Activated T-helper 1 cell treated with anti-CD3 and anti-CD28 coated beads, Interleukin-12 subunit alpha, Interleukin-12 subunit beta, Interleukin-2, Interleukin-4 antibody, amounts not matched to agents 30 ng/mL and 10 ng/mL and 1 ng/mL, durations not matched to agents 14 hours and 24 hours and 36 hours (primary cell): ENCODE measurements around the gene SCFD2. TPM values are rescaled to one million over a fixed set of nuclear protein-coding genes. Genes with fewer than 3 reads are reported as not detected.
A peak's percentile ranks its signal among the peaks of the same experiment; 100 is the strongest.

Experiments
- DNase-seq: peaks from one replicate; pipeline ENCODE4 v3.0.0; 2021; ENCODE audit warnings: low spot score
- H3K27ac Mint-ChIP-seq: one replicate; pipeline ENCODE4 v1.8.0; 2021; ENCODE audit warnings: mild to moderate bottlenecking, mixed read lengths
- H3K27me3 Mint-ChIP-seq: one replicate; pipeline ENCODE4 v1.8.0; 2022; ENCODE audit warnings: mild to moderate bottlenecking, moderate library complexity, mixed read lengths; ENCODE audit not compliant: insufficient read depth
- H3K36me3 Mint-ChIP-seq: one replicate; pipeline ENCODE4 v1.8.0; 2021; ENCODE audit warnings: low read depth, mixed read lengths
- H3K4me1 Mint-ChIP-seq: one replicate; pipeline ENCODE4 v1.8.0; 2021; ENCODE audit warnings: low read depth, mixed read lengths
- H3K4me3 Mint-ChIP-seq: one replicate; pipeline ENCODE4 v1.8.0; 2021; ENCODE audit warnings: mild to moderate bottlenecking, moderate library complexity, mixed read lengths
- H3K9me3 Mint-ChIP-seq: one replicate; pipeline ENCODE4 v1.8.0; 2021; ENCODE audit warnings: mixed read lengths
- intact Hi-C: fragments of 100-400 bp; cut with micrococcal nuclease; formaldehyde crosslinking; loops from one replicate; pipeline ENCODE4 v1.15.1; 2024
- total RNA-seq: library from RNA; stranded (reverse); gene quantifications from 2 replicates; pipeline ENCODE4 v1.2.3, GENCODE V29; 2022

SCFD2 gene
- total RNA-seq, 1 donor from 2014 or later, result 40.5 TPM

DNA sequence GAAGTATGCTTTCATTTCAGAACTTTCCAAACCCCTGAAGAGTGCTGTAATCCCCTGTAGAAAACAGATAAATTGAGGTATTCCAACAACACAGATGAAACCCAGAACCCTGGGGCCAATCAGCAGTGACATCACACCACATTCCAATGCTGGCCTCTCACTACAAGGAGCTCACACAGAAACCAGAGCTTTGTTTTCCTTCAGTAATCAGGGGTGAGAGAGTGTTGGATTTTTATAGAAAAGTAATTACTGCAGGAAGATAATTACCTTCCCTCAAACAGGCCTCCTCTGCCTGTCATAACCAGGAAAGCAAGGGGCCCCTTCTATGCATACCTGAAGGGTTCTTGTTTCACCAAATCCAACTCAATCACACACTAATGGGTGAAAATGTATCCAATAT, 246.2 kb downstream of the SCFD2 start:
- Mint-ChIP-seq H3K4me1 (peaks cover 15% of the 10 kb centered on the region), H3K9me3 (peaks cover 5% of the 10 kb centered on the region), H3K27ac (no peak overlapping the region), H3K4me3 (no peak overlapping the region), H3K36me3 (peaks cover 4% of the 10 kb centered on the region), H3K27me3 (no peaks in the 10 kb centered on the region)
- DNase-seq, result no peak
- intact Hi-C loops, result no loop called here

DNA sequence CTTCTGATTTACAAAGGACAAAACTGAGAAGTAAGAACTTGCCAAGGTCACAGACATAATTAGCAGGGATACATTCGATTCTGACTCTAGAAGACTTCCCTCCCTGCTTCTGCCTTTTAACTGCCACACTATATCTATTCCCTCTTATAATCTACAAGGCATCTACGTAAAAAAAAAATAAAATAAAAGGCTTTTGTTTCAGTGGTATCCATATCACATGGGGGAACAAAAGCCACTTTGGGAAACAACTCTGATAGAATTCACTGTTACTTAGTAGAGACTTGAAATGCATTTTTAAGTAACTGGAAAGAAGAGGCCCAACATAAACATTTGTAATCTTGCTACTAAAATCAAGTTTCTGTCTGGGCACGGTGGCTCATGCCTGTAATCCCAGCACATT, 247.2 kb downstream of the SCFD2 start:
- H3K9me3 Mint-ChIP-seq, result peaks cover 5% of the 10 kb centered on the region
- H3K27ac Mint-ChIP-seq, result peak overlapping the region; percentile 48
- no peaks in the 10 kb centered on the region for H3K27me3 Mint-ChIP-seq
- DNase-seq, result no peak
- H3K4me3 Mint-ChIP-seq, result no peak overlapping the region
- intact Hi-C loops, result no loop called here
- H3K4me1 Mint-ChIP-seq, result peaks cover 15% of the 10 kb centered on the region
- H3K36me3 Mint-ChIP-seq, result peaks cover 4% of the 10 kb centered on the region

DNA sequence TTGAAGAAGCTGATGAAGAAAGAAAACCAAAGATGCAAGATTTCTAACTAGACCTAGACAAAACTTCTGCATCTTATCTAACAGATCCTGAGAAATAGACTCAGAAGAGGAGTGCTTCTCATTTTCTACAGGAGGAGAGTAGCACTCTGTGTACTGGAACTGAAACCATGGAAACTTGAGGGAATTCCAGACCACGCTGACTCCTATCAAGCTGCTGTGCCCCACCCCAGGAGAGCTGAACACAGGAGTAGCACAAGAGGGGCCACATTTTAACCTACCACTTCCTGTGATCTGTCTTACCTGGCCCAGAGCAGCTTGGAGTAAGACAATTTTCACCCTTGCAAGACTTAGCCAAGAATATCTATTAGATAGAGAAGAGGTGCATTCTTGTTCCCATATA, 248.9 kb downstream of the SCFD2 start:
- H3K9me3 Mint-ChIP-seq, result peaks cover 6% of the 10 kb centered on the region
- H3K4me3 Mint-ChIP-seq, result no peak overlapping the region
- no peak overlapping the region for H3K27ac Mint-ChIP-seq
- intact Hi-C loops, result no loop called here
- H3K27me3 Mint-ChIP-seq, result no peaks in the 10 kb centered on the region
- DNase-seq, result no peak
- H3K4me1 Mint-ChIP-seq, result peaks cover 27% of the 10 kb centered on the region
- peaks cover 8% of the 10 kb centered on the region for H3K36me3 Mint-ChIP-seq

DNA sequence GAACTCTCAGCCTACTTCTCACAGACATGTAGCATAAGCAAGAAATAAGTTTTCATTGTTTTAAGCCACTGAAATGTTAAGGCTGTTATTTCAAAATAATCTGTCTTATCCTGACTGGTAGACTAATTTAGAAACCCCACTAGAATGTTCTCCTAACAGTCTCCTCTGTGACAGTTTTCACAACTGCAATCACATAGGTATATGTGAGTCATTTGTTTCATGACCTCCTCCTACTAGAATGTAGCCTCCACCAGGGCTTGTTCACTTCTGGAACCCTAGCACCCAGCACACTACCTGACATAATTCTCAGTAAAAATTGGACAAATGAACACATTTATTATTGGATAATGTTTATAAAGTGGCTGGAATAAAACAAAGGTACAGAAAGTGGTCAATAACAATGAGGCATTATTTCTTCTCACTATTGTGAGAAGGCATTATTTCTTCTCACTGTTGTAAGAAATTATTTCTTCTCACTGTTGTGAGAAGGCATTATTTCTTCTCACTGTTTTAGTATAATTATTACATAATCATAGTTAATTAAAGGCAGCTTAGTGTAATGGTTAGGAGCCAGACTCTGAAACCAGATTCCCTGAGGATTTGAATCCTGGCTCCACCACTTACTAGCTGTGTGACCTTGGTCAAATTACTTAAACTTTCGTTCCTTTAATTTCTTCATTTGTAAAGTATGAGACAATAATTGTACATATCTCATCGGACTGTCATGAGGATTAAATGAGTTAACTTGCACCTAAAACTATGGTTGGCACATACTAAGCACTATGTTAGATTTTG, 252.2 kb downstream of the SCFD2 start:
- no peaks in the 10 kb centered on the region for H3K27me3 Mint-ChIP-seq
- H3K4me3 Mint-ChIP-seq, result no peak overlapping the region
- peaks cover 11% of the 10 kb centered on the region for H3K36me3 Mint-ChIP-seq
- peaks cover 27% of the 10 kb centered on the region for H3K4me1 Mint-ChIP-seq
- H3K27ac Mint-ChIP-seq, result peak overlapping the region; percentile 86
- intact Hi-C loops, result loop anchor here (1.0 kb wide), 4 partner anchors 12 to 28 kb away; no protein-coding TSS in a partner anchor
- no peak for DNase-seq
- H3K9me3 Mint-ChIP-seq, result peaks cover 29% of the 10 kb centered on the region

DNA sequence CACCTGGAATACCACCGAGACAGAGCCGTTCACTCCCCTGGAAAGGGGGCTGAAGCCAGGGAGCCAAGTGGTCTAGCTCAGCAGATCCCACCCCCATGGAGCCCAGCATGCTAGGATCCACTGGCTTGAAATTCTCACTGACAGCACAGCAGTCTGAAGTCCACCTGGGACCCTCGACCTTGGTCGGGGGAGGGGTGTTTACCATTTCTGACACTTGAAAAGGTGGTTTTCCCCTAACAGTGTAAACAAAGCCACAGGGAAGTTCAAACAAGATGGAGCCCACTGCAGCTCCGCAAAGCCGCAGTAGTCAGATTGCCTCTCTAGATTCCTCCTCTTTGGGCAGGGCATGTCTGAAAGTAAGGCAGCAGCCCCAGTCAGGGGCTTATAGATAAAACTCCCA, 260.5 kb downstream of the SCFD2 start:
- peaks cover 10% of the 10 kb centered on the region for H3K36me3 Mint-ChIP-seq
- intact Hi-C loops, result no loop called here
- no peak for DNase-seq
- peaks cover 32% of the 10 kb centered on the region for H3K9me3 Mint-ChIP-seq
- H3K27me3 Mint-ChIP-seq, result no peaks in the 10 kb centered on the region
- no peak overlapping the region for H3K4me3 Mint-ChIP-seq
- H3K27ac Mint-ChIP-seq, result no peak overlapping the region
- H3K4me1 Mint-ChIP-seq, result peaks cover 14% of the 10 kb centered on the region

DNA sequence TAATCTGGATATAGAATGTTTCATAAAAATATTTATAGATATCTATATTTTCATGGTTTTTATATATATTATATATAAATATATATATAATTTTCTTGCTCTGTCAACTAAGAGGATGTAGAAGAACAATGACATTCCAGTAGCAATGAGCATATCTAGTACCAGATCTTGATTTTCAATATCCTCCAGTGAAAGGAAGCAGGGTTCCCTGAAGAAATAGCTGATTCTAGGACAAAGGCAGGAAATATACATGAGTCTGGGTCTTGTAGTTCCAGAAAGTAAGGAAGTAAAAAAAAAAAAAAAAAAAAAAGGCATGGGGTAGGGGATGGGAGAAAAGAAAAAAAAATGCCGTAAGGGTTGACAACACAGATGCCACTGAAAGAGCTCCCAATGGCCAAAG, 262.4 kb downstream of the SCFD2 start:
- Mint-ChIP-seq H3K36me3 (peaks cover 12% of the 10 kb centered on the region), H3K4me3 (no peak overlapping the region), H3K27me3 (no peaks in the 10 kb centered on the region), H3K4me1 (peaks cover 14% of the 10 kb centered on the region), H3K27ac (no peak overlapping the region), H3K9me3 (peaks cover 29% of the 10 kb centered on the region)
- DNase-seq, result no peak
- intact Hi-C loops, result no loop called here

DNA sequence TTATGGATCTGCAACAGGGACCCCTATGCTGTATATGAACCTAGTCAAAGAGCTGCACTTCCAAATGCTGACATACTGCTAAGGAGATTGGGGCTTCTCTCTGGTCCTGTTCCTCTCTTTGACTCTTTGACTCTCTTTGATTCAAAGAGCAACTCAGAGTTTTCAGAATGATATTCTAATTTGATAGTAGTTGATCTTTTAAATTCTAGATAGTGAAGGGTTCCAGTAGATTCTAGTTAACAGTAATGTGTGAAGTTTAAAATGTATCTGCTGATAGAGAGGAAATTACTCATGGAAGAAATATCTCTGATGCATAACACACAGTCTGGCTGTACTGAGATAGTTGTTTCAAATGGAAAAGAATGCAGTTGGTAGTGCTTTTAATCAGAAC, 264.7 kb downstream of the SCFD2 start:
- intact Hi-C loops, result loop anchor here (1.0 kb wide), 5 partner anchors 12 to 68 kb away; no protein-coding TSS in a partner anchor
- peaks cover 19% of the 10 kb centered on the region for H3K9me3 Mint-ChIP-seq
- peaks cover 10% of the 10 kb centered on the region for H3K36me3 Mint-ChIP-seq
- H3K27me3 Mint-ChIP-seq, result no peaks in the 10 kb centered on the region
- DNase-seq, result no peak
- no peak overlapping the region for H3K4me3 Mint-ChIP-seq
- peak overlapping the region; percentile 83 for H3K27ac Mint-ChIP-seq
- H3K4me1 Mint-ChIP-seq, result peaks cover 14% of the 10 kb centered on the region

DNA sequence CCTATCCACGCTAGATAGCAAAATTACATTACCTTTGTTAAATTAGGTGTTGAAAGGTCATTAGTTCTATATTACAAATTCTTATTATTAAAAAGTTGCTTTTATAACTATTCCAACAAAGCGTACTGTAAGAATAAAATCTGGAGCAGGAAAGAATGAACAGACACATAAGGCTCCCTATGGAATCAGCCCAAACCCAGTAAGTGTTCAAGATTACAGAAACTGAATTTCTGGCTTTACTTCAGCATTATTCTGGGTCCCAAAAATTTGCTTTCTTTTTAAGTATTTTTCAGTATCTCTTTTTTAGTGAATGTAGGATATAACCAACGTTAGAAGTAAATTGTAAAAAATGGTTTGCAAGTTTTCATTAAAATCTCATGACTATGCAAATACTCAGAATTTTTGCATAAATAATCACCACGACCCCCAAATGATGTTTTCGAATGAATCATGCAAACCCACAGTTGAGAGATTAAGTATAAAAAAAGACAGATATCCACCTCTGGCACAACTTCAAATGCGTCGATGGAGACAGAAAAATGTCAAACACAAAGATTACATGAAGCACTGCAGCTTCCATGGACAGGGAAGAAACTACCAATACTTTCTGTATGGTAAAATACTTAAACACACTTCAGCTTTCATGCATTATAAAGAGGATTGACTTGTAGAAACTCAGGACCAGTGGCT, 265.2 kb downstream of the SCFD2 start:
- Mint-ChIP-seq H3K27ac (peak overlapping the region; percentile 83), H3K9me3 (peaks cover 19% of the 10 kb centered on the region), H3K4me1 (peaks cover 14% of the 10 kb centered on the region), H3K4me3 (no peak overlapping the region), H3K36me3 (peaks cover 10% of the 10 kb centered on the region), H3K27me3 (no peaks in the 10 kb centered on the region)
- intact Hi-C loops, result loop anchor here (1.0 kb wide), 5 partner anchors 13 to 67 kb away; no protein-coding TSS in a partner anchor
- DNase-seq, result no peak

DNA sequence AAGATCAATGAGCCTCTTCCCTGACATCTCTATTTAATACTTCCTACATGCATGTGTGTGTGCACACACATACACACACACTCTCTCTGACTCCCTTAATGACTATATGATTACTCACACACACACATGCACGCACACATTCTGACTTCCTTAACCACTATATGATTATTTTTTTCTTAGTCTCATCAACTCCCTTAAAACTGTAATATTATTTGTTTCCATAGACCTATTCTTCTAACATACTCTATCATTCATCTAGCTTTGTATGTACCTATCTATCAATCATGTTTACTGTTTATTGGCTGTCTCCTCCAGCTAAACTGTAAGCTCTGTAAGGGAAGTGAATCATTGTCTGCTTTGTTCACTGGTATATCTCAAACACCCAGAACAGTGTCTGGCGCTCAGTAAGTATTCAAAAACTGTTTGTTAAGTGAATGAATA, 267.2 kb downstream of the SCFD2 start:
- Mint-ChIP-seq H3K4me3 (no peak overlapping the region), H3K36me3 (peaks cover 10% of the 10 kb centered on the region), H3K9me3 (peaks cover 19% of the 10 kb centered on the region), H3K27me3 (no peaks in the 10 kb centered on the region), H3K27ac (no peak overlapping the region), H3K4me1 (peaks cover 14% of the 10 kb centered on the region)
- no peak for DNase-seq
- intact Hi-C loops, result no loop called here

DNA sequence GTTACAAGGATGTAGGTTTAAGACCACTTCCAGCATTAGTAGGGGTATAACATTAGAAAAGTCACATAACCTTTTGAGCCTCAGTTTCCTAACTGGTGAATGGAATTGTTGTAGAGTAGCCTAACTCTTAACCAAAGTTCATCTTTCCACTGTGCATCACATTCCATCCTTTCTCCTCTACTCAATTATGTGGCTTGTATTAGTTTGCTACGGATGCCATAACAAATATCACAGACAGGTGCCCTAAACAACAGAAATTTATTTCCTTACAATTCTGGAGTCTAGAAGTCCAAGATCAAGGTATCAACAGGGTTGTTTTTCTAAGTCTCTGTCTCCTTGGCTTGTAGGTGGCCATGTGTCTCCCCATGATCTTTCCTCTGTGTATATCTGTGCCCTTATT, 271.8 kb downstream of the SCFD2 start:
- Mint-ChIP-seq H3K27ac (no peak overlapping the region), H3K27me3 (no peaks in the 10 kb centered on the region), H3K4me3 (no peak overlapping the region), H3K4me1 (no peaks in the 10 kb centered on the region), H3K36me3 (peaks cover 3% of the 10 kb centered on the region), H3K9me3 (peaks cover 7% of the 10 kb centered on the region)
- DNase-seq, result no peak
- intact Hi-C loops, result no loop called here

DNA sequence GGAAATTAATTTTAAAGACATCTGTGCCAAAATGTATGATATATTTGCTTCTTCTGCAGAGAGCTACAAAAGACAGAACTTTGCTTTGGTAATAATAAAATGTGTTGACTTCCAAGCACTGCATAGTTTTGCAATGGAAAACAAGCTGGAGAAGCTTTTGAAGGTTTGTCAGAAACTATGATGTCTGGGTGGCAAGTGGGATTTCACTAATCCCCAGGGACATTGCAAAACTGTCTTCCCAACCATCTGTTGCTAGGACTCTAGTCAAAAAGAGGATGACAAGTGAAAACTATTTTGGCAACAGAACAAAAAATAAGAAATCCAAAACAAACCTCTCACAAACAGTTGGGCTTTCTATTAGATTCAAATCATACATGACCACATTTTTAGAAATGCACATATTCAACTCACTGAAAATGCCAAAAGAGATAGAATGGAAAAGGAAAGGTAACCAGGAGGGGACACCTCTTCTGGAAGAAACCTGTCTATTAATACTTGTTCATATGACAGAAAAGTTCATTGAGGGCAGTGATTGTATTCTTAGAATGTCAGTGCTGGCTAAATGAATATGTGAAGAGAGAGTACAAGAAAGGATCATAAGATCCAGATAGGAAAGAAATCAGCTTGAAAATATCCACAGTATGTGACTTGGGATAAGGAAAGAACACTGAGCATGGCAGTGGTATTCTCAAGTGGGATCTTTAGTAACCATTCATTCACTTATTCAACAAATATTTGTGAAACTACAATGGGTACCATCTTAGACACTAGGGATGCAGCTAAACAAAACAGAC, 275.7 kb downstream of the SCFD2 start:
- Mint-ChIP-seq H3K27me3 (no peaks in the 10 kb centered on the region), H3K27ac (no peak overlapping the region), H3K4me3 (no peak overlapping the region), H3K36me3 (no peaks in the 10 kb centered on the region), H3K9me3 (peaks cover 17% of the 10 kb centered on the region), H3K4me1 (no peaks in the 10 kb centered on the region)
- no peak for DNase-seq
- intact Hi-C loops, result no loop called here

DNA sequence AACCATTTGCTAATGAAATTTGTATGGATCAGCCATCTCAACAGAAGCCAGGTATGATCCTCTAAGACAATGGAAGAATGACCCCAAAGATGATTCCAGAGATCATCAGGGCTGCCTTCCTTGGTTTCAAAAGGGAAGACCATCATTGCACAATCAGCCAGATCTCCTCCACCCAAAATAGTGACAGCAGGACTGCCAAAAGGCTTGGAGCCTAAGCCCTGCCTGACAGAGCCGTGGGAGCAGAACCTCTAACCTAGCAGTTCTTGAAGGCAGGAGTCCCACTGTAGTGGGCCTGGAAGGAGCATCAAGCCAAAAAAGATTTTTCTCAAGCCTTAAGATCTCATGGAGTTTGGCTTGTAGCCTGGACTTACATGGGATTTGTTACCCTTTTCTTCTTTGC, 277.7 kb downstream of the SCFD2 start:
- Mint-ChIP-seq H3K27me3 (no peaks in the 10 kb centered on the region), H3K36me3 (peaks cover 2% of the 10 kb centered on the region), H3K27ac (no peak overlapping the region), H3K4me1 (no peaks in the 10 kb centered on the region), H3K4me3 (no peak overlapping the region), H3K9me3 (peaks cover 33% of the 10 kb centered on the region)
- intact Hi-C loops, result no loop called here
- DNase-seq, result no peak
